AG10803 (cell line): ENCODE results near the gene LAP3.

Experiments used
- DNase-seq: peaks from one replicate; pipeline ENCODE4 v3.0.0; 2010; ENCODE audit warnings: low read depth
- H3K4me3 ChIP-seq: 2 replicates; pipeline ENCODE4 v1.5.1; 2011; ENCODE audit warnings: mild to moderate bottlenecking, low read length, control low read depth
- TF ChIP-seq, protein P1 (sequence below): conservative IDR thresholded peaks from 2 replicates; pipeline ENCODE4 v1.5.1; 2011; ENCODE audit warnings: mild to moderate bottlenecking, low read length, control low read depth, inconsistent platforms

Gene LAP3

GRCh38 chr4:17636341-17636695, 59.3 kb downstream of the LAP3 start:
- DNase-seq, result no peak
- TF ChIP-seq, protein P1, sequence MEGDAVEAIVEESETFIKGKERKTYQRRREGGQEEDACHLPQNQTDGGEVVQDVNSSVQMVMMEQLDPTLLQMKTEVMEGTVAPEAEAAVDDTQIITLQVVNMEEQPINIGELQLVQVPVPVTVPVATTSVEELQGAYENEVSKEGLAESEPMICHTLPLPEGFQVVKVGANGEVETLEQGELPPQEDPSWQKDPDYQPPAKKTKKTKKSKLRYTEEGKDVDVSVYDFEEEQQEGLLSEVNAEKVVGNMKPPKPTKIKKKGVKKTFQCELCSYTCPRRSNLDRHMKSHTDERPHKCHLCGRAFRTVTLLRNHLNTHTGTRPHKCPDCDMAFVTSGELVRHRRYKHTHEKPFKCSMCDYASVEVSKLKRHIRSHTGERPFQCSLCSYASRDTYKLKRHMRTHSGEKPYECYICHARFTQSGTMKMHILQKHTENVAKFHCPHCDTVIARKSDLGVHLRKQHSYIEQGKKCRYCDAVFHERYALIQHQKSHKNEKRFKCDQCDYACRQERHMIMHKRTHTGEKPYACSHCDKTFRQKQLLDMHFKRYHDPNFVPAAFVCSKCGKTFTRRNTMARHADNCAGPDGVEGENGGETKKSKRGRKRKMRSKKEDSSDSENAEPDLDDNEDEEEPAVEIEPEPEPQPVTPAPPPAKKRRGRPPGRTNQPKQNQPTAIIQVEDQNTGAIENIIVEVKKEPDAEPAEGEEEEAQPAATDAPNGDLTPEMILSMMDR, result no peak
- H3K4me3 ChIP-seq, result no peak overlapping the region

- TF ChIP-seq, protein P1, result peak; percentile 83
- peak; percentile 64 for DNase-seq
- H3K4me3 ChIP-seq, result no peak overlapping the region
These were observed 60.0 kb downstream of the LAP3 start for GRCh38 chr4:17636696-17637622.

DNA sequence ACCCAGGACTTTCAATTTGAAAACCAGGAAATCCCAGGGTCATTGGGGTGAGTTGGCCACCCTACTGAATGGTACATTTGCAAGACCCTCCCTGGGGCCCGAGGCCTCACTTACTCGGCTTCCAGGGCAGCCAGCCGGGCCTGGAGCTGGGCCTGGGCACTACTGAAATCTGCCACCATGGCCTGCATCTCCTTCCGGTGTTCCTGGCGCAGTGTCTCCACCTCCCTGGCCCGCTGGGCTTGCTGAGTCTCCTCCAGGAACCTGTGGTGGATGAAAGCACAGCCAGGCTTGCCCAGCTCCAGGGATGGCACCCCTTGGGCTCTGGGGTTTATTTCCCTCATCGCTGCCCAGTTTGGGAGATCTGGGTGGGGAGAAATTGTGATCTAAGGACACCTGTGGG, 62.1 kb downstream of the LAP3 start:
- no peak overlapping the region for H3K4me3 ChIP-seq
- TF ChIP-seq, protein P1, result no peak
- no peak for DNase-seq

GRCh38 chr4:17642398-17642783, 65.4 kb downstream of the LAP3 start:
- no peak overlapping the region for H3K4me3 ChIP-seq
- TF ChIP-seq, protein P1, result no peak
- no peak for DNase-seq

GRCh38 chr4:17646693-17647092, 69.7 kb downstream of the LAP3 start:
- no peak overlapping the region for H3K4me3 ChIP-seq
- TF ChIP-seq, protein P1, result no peak
- DNase-seq, result no peak

DNA sequence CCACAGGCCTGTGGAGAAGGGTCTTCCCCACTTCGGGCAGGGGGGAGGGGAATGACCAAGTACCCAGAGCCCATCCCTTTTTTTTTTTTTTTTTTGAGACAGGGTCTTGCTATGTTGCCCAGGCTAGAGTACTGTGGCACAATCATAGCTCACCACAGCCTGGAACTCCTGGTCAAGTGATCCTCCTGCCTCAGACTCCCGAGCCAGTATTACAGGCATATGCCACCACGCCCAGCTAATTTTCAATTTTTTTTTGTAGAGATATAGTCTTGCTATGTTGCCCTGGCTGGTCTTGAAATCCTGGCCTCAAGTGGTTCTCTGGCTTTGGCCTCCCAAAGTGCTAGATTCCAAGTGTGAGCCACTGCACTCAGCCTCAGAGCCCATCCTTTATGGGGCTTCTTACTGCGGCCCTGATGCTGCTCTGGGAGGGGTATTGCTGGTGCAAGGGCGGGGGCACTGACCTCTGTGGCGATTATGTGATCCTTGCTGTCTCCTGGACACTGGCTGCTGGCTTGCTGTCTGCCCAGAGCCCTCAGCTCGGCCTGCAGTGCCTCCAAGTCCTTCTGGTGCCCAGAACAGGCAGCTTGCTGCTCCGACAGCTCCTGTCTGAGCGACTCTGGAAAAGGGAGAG, 70.3 kb downstream of the LAP3 start:
- DNase-seq, result no peak
- no peak overlapping the region for H3K4me3 ChIP-seq
- TF ChIP-seq, protein P1, result no peak

DNA sequence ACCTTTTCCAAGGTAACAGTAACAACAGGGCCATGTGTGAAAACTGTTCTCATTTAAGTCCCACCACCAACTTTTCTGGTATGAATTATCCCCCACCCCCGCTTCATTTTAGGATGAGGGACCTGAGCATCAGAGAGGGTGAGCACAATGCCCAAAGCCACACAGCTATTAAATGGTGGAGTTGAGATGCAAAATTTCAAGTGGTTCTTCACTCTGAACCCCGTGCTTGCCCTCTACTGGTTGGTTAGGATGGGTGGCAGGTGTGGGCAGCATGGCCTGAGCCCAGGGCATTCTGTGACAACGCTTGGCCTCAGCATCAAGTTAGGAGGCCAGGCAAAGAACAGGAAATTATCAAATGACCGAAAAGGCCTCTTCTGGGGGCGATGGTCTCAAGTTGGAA, 70.9 kb downstream of the LAP3 start:
- no peak for DNase-seq
- no peak overlapping the region for H3K4me3 ChIP-seq
- TF ChIP-seq, protein P1, result no peak
